H9 (cell line): ENCODE results near the gene C11orf86. TPM values are rescaled to one million over a fixed set of nuclear protein-coding genes. Genes with fewer than 3 reads are reported as not detected.

Experiments used
- DNase-seq: peaks from one replicate; pipeline ENCODE4 v3.0.0-alpha.2; 2017
- H2AFZ ChIP-seq: one replicate; pipeline ENCODE4 v1.6.1; 2013; ENCODE audit warnings: mild to moderate bottlenecking, low read length, control low read depth, moderate library complexity
- H2AK5ac ChIP-seq: 2 replicates; pipeline ENCODE4 v1.6.1; 2013; ENCODE audit warnings: low read length, control low read depth, mixed read lengths; ENCODE audit not compliant: insufficient read length
- H2BK120ac ChIP-seq: one replicate; pipeline ENCODE4 v1.6.1; 2013; ENCODE audit warnings: low read depth, mild to moderate bottlenecking, low read length, control low read depth, inconsistent platforms; ENCODE audit not compliant: poor library complexity, severe bottlenecking
- H2BK12ac ChIP-seq: 2 replicates; pipeline ENCODE4 v1.6.1; 2013; ENCODE audit warnings: low read length, control low read depth, mixed read lengths, low read depth; ENCODE audit not compliant: insufficient read length
- H2BK15ac ChIP-seq: 2 replicates; pipeline ENCODE4 v1.6.1; 2013; ENCODE audit warnings: low read depth, low read length, control low read depth
- H2BK20ac ChIP-seq: one replicate; pipeline ENCODE4 v1.6.1; 2013; ENCODE audit warnings: low read depth, mild to moderate bottlenecking, low read length, control low read depth, inconsistent platforms; ENCODE audit not compliant: poor library complexity, severe bottlenecking
- H2BK5ac ChIP-seq: 2 replicates; pipeline ENCODE4 v1.6.1; 2013; ENCODE audit warnings: low read length, control low read depth, mixed read lengths; ENCODE audit not compliant: insufficient read length
- H3K14ac ChIP-seq: 2 replicates; pipeline ENCODE4 v1.6.1; 2013; ENCODE audit warnings: low read length, control low read depth; ENCODE audit not compliant: insufficient read depth
- H3K18ac ChIP-seq: 2 replicates; pipeline ENCODE4 v1.6.1; 2013; ENCODE audit warnings: low read depth, mild to moderate bottlenecking, mixed read lengths, low read length, control low read depth; ENCODE audit not compliant: insufficient read length
- H3K23ac ChIP-seq: 2 replicates; pipeline ENCODE4 v1.6.1; 2013; ENCODE audit warnings: low read length, control low read depth, mixed read lengths, low read depth; ENCODE audit not compliant: insufficient read length
- H3K23me2 ChIP-seq: 2 replicates; pipeline ENCODE4 v1.6.1; 2013; ENCODE audit warnings: low read depth, mild to moderate bottlenecking, mixed read lengths, low read length, control low read depth; ENCODE audit not compliant: insufficient read length, poor library complexity, severe bottlenecking
- H3K27ac ChIP-seq: 2 replicates; pipeline ENCODE4 v1.5.1; 2013; ENCODE audit warnings: low read length, control low read depth, mixed read lengths, low read depth; ENCODE audit not compliant: insufficient read length
- H3K27me3 ChIP-seq: 2 replicates; pipeline ENCODE4 v1.6.1; 2013; ENCODE audit warnings: low read length, control low read depth, inconsistent platforms; ENCODE audit not compliant: insufficient read depth
- H3K4ac ChIP-seq: 2 replicates; pipeline ENCODE4 v1.6.1; 2013; ENCODE audit warnings: low read depth, mild to moderate bottlenecking, control low read depth, inconsistent platforms, low read length, moderate library complexity
- H3K4me1 ChIP-seq: 2 replicates; pipeline ENCODE4 v1.6.1; 2013; ENCODE audit warnings: low read length, control low read depth, inconsistent platforms; ENCODE audit not compliant: insufficient read depth
- H3K4me2 ChIP-seq: 2 replicates; pipeline ENCODE4 v1.6.1; 2013; ENCODE audit warnings: low read length, control low read depth, mixed read lengths; ENCODE audit not compliant: insufficient read length, insufficient read depth
- H3K56ac ChIP-seq: 2 replicates; pipeline ENCODE4 v1.6.1; 2013; ENCODE audit warnings: low read depth, mild to moderate bottlenecking, mixed read lengths, low read length, control low read depth; ENCODE audit not compliant: insufficient read length
- H3K79me1 ChIP-seq: 2 replicates; pipeline ENCODE4 v1.6.1; 2013; ENCODE audit warnings: low read depth, mild to moderate bottlenecking, moderate library complexity, low read length, control low read depth, inconsistent platforms; ENCODE audit not compliant: insufficient read depth, poor library complexity, severe bottlenecking
- H3K79me2 ChIP-seq: 2 replicates; pipeline ENCODE4 v1.6.1; 2013; ENCODE audit warnings: low read length, control low read depth, inconsistent platforms; ENCODE audit not compliant: insufficient read depth
- H3K9ac ChIP-seq: 2 replicates; pipeline ENCODE4 v1.6.1; 2013; ENCODE audit warnings: low read length, control low read depth, mixed read lengths; ENCODE audit not compliant: insufficient read length; ENCODE audit errors: extremely low read depth
- H3K9me3 ChIP-seq: one replicate; pipeline ENCODE4 v1.6.1; 2013; ENCODE audit warnings: low read depth, low read length, inconsistent platforms; ENCODE audit not compliant: control insufficient read depth
- H3T11ph ChIP-seq: one replicate; pipeline ENCODE4 v1.6.1; 2013; ENCODE audit warnings: mild to moderate bottlenecking, low read length, control low read depth, inconsistent platforms
- H4K20me1 ChIP-seq: one replicate; pipeline ENCODE4 v1.6.1; 2013; ENCODE audit not compliant: control insufficient read depth, insufficient read length, insufficient read depth
- H4K5ac ChIP-seq: 2 replicates; pipeline ENCODE4 v1.6.1; 2013; ENCODE audit warnings: low read depth, mild to moderate bottlenecking, mixed read lengths, low read length, control low read depth; ENCODE audit not compliant: insufficient read length
- H4K8ac ChIP-seq: replicated peaks from 2 replicates; pipeline ENCODE4 v1.6.1; 2013; ENCODE audit warnings: low read length, control low read depth, mixed read lengths, low read depth; ENCODE audit not compliant: insufficient read length
- H4K91ac ChIP-seq: 2 replicates; pipeline ENCODE4 v1.6.1; 2013; ENCODE audit warnings: low read depth, mild to moderate bottlenecking, moderate library complexity, mixed read lengths, low read length, control low read depth; ENCODE audit not compliant: insufficient read length
- H3K27ac Mint-ChIP-seq, 3 experiments: 2 replicates in 2 of 3; 3 replicates in 1 of 3; pipeline ENCODE4 v1.8.0; 2020 to 2021; ENCODE audit warnings: mixed read lengths in 3 of 3, mild to moderate bottlenecking in 1 of 3, moderate library complexity in 1 of 3
- H3K27me3 Mint-ChIP-seq: 2 replicates; pipeline ENCODE4 v1.8.0; 2021; ENCODE audit warnings: low read depth, mild to moderate bottlenecking, moderate library complexity, mixed read lengths
- H3K36me3 Mint-ChIP-seq, 3 experiments: 2 replicates in 2 of 3; 3 replicates in 1 of 3; pipeline ENCODE4 v1.8.0; 2020 to 2021; ENCODE audit warnings: low read depth in 3 of 3, mixed read lengths in 3 of 3; ENCODE audit not compliant: insufficient read depth in 1 of 3
- H3K4me1 Mint-ChIP-seq, 2 experiments: 2 replicates each; pipeline ENCODE4 v1.8.0; 2020; ENCODE audit warnings: mixed read lengths in 2 of 2
- H3K4me3 Mint-ChIP-seq, 2 experiments: 2 replicates in 1 of 2; 3 replicates in 1 of 2; pipeline ENCODE4 v1.8.0; 2020 to 2021; ENCODE audit warnings: mild to moderate bottlenecking in 2 of 2, mixed read lengths in 2 of 2, moderate library complexity in 1 of 2
- H3K9me3 Mint-ChIP-seq, 2 experiments: 2 replicates in 1 of 2; 3 replicates in 1 of 2; pipeline ENCODE4 v1.8.0; 2020; ENCODE audit warnings: mild to moderate bottlenecking in 2 of 2, mixed read lengths in 2 of 2, moderate library complexity in 1 of 2
- CTCF ChIP-seq: fragments of 200-600 bp; sonication (generic); conservative IDR thresholded peaks from 3 replicates; pipeline ENCODE4 v1.8.0; 2021; ENCODE audit warnings: antibody characterized with exemption, mild to moderate bottlenecking
- WGBS: extraction: QIAGEN DNeasy Blood & Tissue Kit; methylation state at CpG from one replicate; pipeline ENCODE4 v1.1.7; 2013; ENCODE audit warnings: missing lambda C conversion rate, low lambda C conversion rate, mixed read lengths; ENCODE audit not compliant: insufficient read length; ENCODE audit errors: extremely low coverage; 5-methylcytosine and 5-hydroxymethylcytosine counted together
- total RNA-seq: library from RNA; stranded (reverse); gene quantifications from 2 replicates; pipeline ENCODE4 v1.2.1, GENCODE V29; 2021

C11orf86 gene
- total RNA-seq, 1 experiment from 2014 or later: not detected

DNA sequence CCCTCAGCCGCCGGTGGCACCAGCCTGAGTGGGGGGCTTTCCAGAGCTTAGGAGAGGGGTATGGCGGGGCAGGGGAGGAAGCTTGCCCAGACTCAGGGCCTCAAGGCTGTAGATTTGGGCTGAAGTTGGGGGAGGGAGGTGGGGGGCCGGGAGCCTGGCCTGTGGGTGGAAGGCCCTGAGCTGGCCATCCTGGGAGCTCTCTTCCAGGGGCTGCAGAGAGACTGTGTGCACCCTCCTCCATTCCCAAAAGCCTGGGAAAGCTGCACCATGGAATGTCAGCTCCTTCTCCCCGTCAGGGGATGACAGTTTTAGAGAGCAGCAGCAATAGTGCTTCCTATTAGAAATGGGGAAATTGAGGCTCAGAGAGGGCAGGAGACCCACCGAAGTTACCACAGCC is 48.9 kb downstream of the C11orf86 start:
- no peak overlapping the region for H3K56ac ChIP-seq
- no peak overlapping the region for H2BK20ac ChIP-seq
- peaks cover 8% of the 10 kb centered on the region for H3K23me2 ChIP-seq
- H3T11ph ChIP-seq: no peak overlapping the region
- H3K18ac ChIP-seq: no peak overlapping the region
- no peaks in the 10 kb centered on the region for H3K9me3 ChIP-seq
- no peak overlapping the region for H3K4ac ChIP-seq
- H3K4me3 Mint-ChIP-seq: peak overlapping the region; percentile 71 to 82; a peak in 4 of 5 replicates
- H2BK120ac ChIP-seq: no peak overlapping the region
- TF ChIP-seq CTCF: no peak
- no peak overlapping the region for H2BK5ac ChIP-seq
- no peak overlapping the region for H2AFZ ChIP-seq
- no peak overlapping the region for H3K14ac ChIP-seq
- H2BK15ac ChIP-seq: no peak overlapping the region
- no peak overlapping the region for H4K91ac ChIP-seq
- no peaks in the 10 kb centered on the region for H3K79me2 ChIP-seq
- no peak overlapping the region for H3K9ac ChIP-seq
- H3K27ac ChIP-seq: no peak overlapping the region
- H3K27ac Mint-ChIP-seq: peak overlapping the region in 1 of 3 experiments; percentile 22; a peak in 1 of 7 replicates
- H3K4me2 ChIP-seq: peak overlapping the region; percentile 35
- H3K4me1 ChIP-seq: no peaks in the 10 kb centered on the region; the same call in 1 of the 2 replicates
- no peak overlapping the region for H3K23ac ChIP-seq
- H3K27me3 ChIP-seq: peaks cover 22% of the 10 kb centered on the region
- no peak overlapping the region for H2AK5ac ChIP-seq
- H4K20me1 ChIP-seq: no peaks in the 10 kb centered on the region
- DNase-seq: no peak
- no peaks in the 10 kb centered on the region for H3K79me1 ChIP-seq
- peaks cover 0 to 6% (median 0%) of the 10 kb centered on the region in 3 experiments; a peak in 3 of 7 replicates for H3K36me3 Mint-ChIP-seq
- H2BK12ac ChIP-seq: no peak overlapping the region
- H4K8ac ChIP-seq: no peak overlapping the region
- H3K9me3 Mint-ChIP-seq: peaks cover 0 to 8% of the 10 kb centered on the region in 2 experiments; a peak in 2 of 5 replicates
- no CpG with 5 or more reads among the region's 6 CpGs for WGBS
- H3K27me3 Mint-ChIP-seq: peaks cover 47% of the 10 kb centered on the region
- no peak overlapping the region for H4K5ac ChIP-seq
- peaks cover 15 to 18% of the 10 kb centered on the region in 2 experiments for H3K4me1 Mint-ChIP-seq
